IMR-90 (cell line): Measurements from ENCODE around the gene SDC1. TPM values are rescaled to one million over a fixed set of nuclear protein-coding genes. Genes with fewer than 3 reads are reported as not detected.

ENCODE experiments used
- ATAC-seq: fragments of 200-7000 bp; cut with Tn5 transposase; 2 replicates; pipeline ENCODE4 v1.9.1; 2020; ENCODE audit warnings: low read depth, mild to moderate bottlenecking, moderate library complexity
- BruUV-seq: library from RNA; stranded (reverse); fragments of 400-500 nt; replicated peaks from 2 replicates; lab custom pipeline; 2021; lab: Mats Ljungman, UMichigan
- CTCF ChIA-PET: fragments of 300-600 bp; formaldehyde crosslinking; extraction: SDS; loops from one replicate; lab custom pipeline; 2021; ENCODE audit warnings: antibody characterized with exemption; lab: Yijun Ruan, JAX
- POLR2A ChIA-PET: fragments of 300-600 bp; sonication (Branson Sonifier 250); formaldehyde crosslinking; loops from one replicate; lab custom pipeline; 2022; ENCODE audit warnings: antibody characterized with exemption; ENCODE audit not compliant: unreplicated experiment; lab: Charles Lee
- DNase-seq: peaks from one replicate; pipeline ENCODE4 v3.0.0; 2013
- H2AFZ ChIP-seq: replicated peaks from 2 replicates; pipeline ENCODE3; 2013; ENCODE audit warnings: low read length, mild to moderate bottlenecking; ENCODE audit not compliant: poor library complexity
- H2AK5ac ChIP-seq: 2 replicates; pipeline ENCODE4 v1.6.1; 2013; ENCODE audit warnings: low read depth, low read length, inconsistent platforms
- H2AK9ac ChIP-seq: replicated peaks from 2 replicates; pipeline ENCODE3; 2013; ENCODE audit warnings: mild to moderate bottlenecking, low read depth, low read length, moderate library complexity; ENCODE audit not compliant: poor library complexity
- H2BK120ac ChIP-seq: 2 replicates; pipeline ENCODE4 v1.6.1; 2013; ENCODE audit warnings: low read depth, low read length, inconsistent platforms
- H2BK15ac ChIP-seq: 3 replicates; pipeline ENCODE4 v1.6.1; 2013; ENCODE audit warnings: low read depth, low read length, inconsistent platforms
- H2BK20ac ChIP-seq: 2 replicates; pipeline ENCODE4 v1.6.1; 2013; ENCODE audit warnings: low read depth, mild to moderate bottlenecking, inconsistent platforms, low read length, moderate library complexity
- H2BK5ac ChIP-seq: 2 replicates; pipeline ENCODE4 v1.6.1; 2013; ENCODE audit warnings: mild to moderate bottlenecking, low read depth, low read length, inconsistent platforms; ENCODE audit not compliant: poor library complexity, severe bottlenecking
- H3K14ac ChIP-seq: replicated peaks from 2 replicates; pipeline ENCODE4 v1.6.1; 2013; ENCODE audit warnings: low read depth, low read length, inconsistent platforms
- H3K18ac ChIP-seq: 2 replicates; pipeline ENCODE4 v1.6.1; 2013; ENCODE audit warnings: low read depth, low read length, control low read depth
- H3K23ac ChIP-seq: 2 replicates; pipeline ENCODE4 v1.6.1; 2013; ENCODE audit warnings: low read depth, low read length, inconsistent platforms
- H3K27ac ChIP-seq: 2 replicates; pipeline ENCODE4 v1.5.1; 2013; ENCODE audit warnings: mild to moderate bottlenecking, control low read depth, low read length; ENCODE audit not compliant: insufficient read depth
- H3K27me3 ChIP-seq: 2 replicates; pipeline ENCODE4 v1.6.1; 2013; ENCODE audit warnings: low read length; ENCODE audit not compliant: control insufficient read depth, insufficient read depth
- H3K36me3 ChIP-seq: 2 replicates; pipeline ENCODE4 v1.6.1; 2013; ENCODE audit warnings: low read length, mixed read lengths; ENCODE audit not compliant: control insufficient read depth, insufficient read depth
- H3K4ac ChIP-seq: 2 replicates; pipeline ENCODE4 v1.6.1; 2013; ENCODE audit warnings: low read depth, low read length, inconsistent platforms
- H3K4me1 ChIP-seq: 2 replicates; pipeline ENCODE4 v1.6.1; 2013; ENCODE audit warnings: low read length, mixed read lengths; ENCODE audit not compliant: control insufficient read depth, insufficient read depth
- H3K4me2 ChIP-seq: 2 replicates; pipeline ENCODE4 v1.6.1; 2013; ENCODE audit warnings: low read depth, mild to moderate bottlenecking, control low read depth, low read length, moderate library complexity
- H3K4me3 ChIP-seq: 2 replicates; pipeline ENCODE4 v1.5.1; 2013; ENCODE audit warnings: low read depth, mild to moderate bottlenecking, control low read depth, low read length, moderate library complexity; ENCODE audit not compliant: insufficient read depth
- H3K56ac ChIP-seq: 2 replicates; pipeline ENCODE4 v1.6.1; 2013; ENCODE audit warnings: low read length, inconsistent platforms; ENCODE audit not compliant: insufficient read depth; ENCODE audit errors: extremely low read depth
- H3K79me1 ChIP-seq, 2 experiments: 2 replicates each; pipeline ENCODE4 v1.6.1; 2013; ENCODE audit warnings: low read length in 2 of 2, inconsistent platforms in 1 of 2, low read depth in 1 of 2
- H3K9ac ChIP-seq: 2 replicates; pipeline ENCODE4 v1.6.1; 2013; ENCODE audit warnings: low read depth, low read length, control low read depth
- H3K9me1 ChIP-seq: 2 replicates; pipeline ENCODE4 v1.6.1; 2013; ENCODE audit warnings: low read length, inconsistent platforms; ENCODE audit not compliant: insufficient read depth
- H3K9me3 ChIP-seq: 2 replicates; pipeline ENCODE4 v1.6.1; 2013; ENCODE audit warnings: low read length; ENCODE audit not compliant: control insufficient read depth, insufficient read depth
- H4K20me1 ChIP-seq: 2 replicates; pipeline ENCODE4 v1.6.1; 2013; ENCODE audit warnings: low read length, inconsistent platforms; ENCODE audit not compliant: insufficient read depth
- H4K5ac ChIP-seq: 2 replicates; pipeline ENCODE4 v1.6.1; 2013; ENCODE audit warnings: mild to moderate bottlenecking, low read depth, low read length, control low read depth
- H4K8ac ChIP-seq, 2 experiments: 2 replicates each; pipeline ENCODE4 v1.6.1; 2013; ENCODE audit warnings: low read depth in 2 of 2, low read length in 2 of 2, control low read depth in 1 of 2, inconsistent platforms in 1 of 2
- H4K91ac ChIP-seq: 2 replicates; pipeline ENCODE4 v1.6.1; 2013; ENCODE audit warnings: low read depth, low read length, inconsistent platforms; ENCODE audit not compliant: insufficient read depth
- BHLHE40 ChIP-seq: fragments of 150-350 bp; IDR thresholded peaks from 2 replicates; pipeline ENCODE4 v1.6.1; 2016; ENCODE audit warnings: mild to moderate bottlenecking, low read depth, low read length
- CEBPB ChIP-seq: IDR thresholded peaks from 2 replicates; pipeline ENCODE4 v1.6.1; 2012; ENCODE audit warnings: low read depth, low read length, improper control_type of control experiment
- FOS ChIP-seq: fragments of 150-350 bp; IDR thresholded peaks from 2 replicates; pipeline ENCODE4 v1.6.1; 2016; ENCODE audit warnings: low read depth, low read length
- MAFK ChIP-seq: IDR thresholded peaks from 2 replicates; pipeline ENCODE4 v1.6.1; 2012; ENCODE audit warnings: low read depth, low read length, improper control_type of control experiment
- MAZ ChIP-seq: IDR thresholded peaks from 2 replicates; pipeline ENCODE4 v1.6.1; 2012; ENCODE audit warnings: low read depth, mild to moderate bottlenecking, low read length, improper control_type of control experiment, moderate library complexity, borderline replicate concordance
- MXI1 ChIP-seq: IDR thresholded peaks from 2 replicates; pipeline ENCODE4 v1.6.1; 2012; ENCODE audit warnings: low read depth, mild to moderate bottlenecking, low read length, moderate library complexity, borderline replicate concordance
- NFE2L2 ChIP-seq: fragments of 150-350 bp; IDR thresholded peaks from 2 replicates; pipeline ENCODE4 v1.6.1; 2016; ENCODE audit warnings: low read depth, mild to moderate bottlenecking, low read length
- POLR2A ChIP-seq: IDR thresholded peaks from 2 replicates; pipeline ENCODE4 v1.6.1; 2012; ENCODE audit warnings: mild to moderate bottlenecking, low read depth, low read length
- RAD21 ChIP-seq: IDR thresholded peaks from 2 replicates; pipeline ENCODE4 v1.6.1; 2012; ENCODE audit warnings: low read length, improper control_type of control experiment
- RCOR1 ChIP-seq: IDR thresholded peaks from 2 replicates; pipeline ENCODE4 v1.6.1; 2012; ENCODE audit warnings: mild to moderate bottlenecking, low read length, improper control_type of control experiment; ENCODE audit not compliant: insufficient replicate concordance
- RFX5 ChIP-seq: IDR thresholded peaks from 2 replicates; pipeline ENCODE4 v1.8.0; 2012; ENCODE audit warnings: low read depth, mild to moderate bottlenecking, low read length, moderate library complexity
- SMC3 ChIP-seq: fragments of 150-350 bp; IDR thresholded peaks from 2 replicates; pipeline ENCODE4 v1.6.1; 2016; ENCODE audit warnings: low read depth, mild to moderate bottlenecking, antibody characterized with exemption, low read length, moderate library complexity
- WGBS, 2 experiments: methylation state at CpG; one replicate each; pipeline versions ENCODE4 v1.1.5 to v1.1.7; 2013; ENCODE audit warnings: missing lambda C conversion rate in 2 of 2; ENCODE audit not compliant: insufficient read length in 1 of 2; ENCODE audit errors: extremely low coverage in 2 of 2; 5-methylcytosine and 5-hydroxymethylcytosine counted together
- dilution Hi-C: fragments of 300-500 bp; cut with HindIII; formaldehyde crosslinking; loops from one replicate; pipeline ENCODE4 v1.14.3; 2018; ENCODE audit warnings: low sequenced_read_pairs; ENCODE audit not compliant: unreplicated experiment
- in situ Hi-C: fragments of 300-500 bp; cut with MboI; formaldehyde crosslinking; loops from 3 replicates; pipeline ENCODE4 v1.14.3; 2019; ENCODE audit warnings: low sequenced_read_pairs, inconsistent platforms, mixed read lengths
- intact Hi-C: fragments of 100-400 bp; cut with micrococcal nuclease; formaldehyde crosslinking; loops from 2 replicates; pipeline ENCODE4 v1.10.0; 2022
- polyA plus RNA-seq, 3 experiments: library from polyadenylated mRNA; depleted of rRNA; stranded (reverse); fragments of >200 nt; gene quantifications; 2 replicates each; pipeline ENCODE4 v1.2.3, GENCODE V29; 2012; ENCODE audit warnings: low replicate concordance in 1 of 3
- total RNA-seq: library from RNA; depleted of rRNA; stranded (reverse); fragments of >200 nt; gene quantifications from 2 replicates; pipeline ENCODE4 v1.2.3, GENCODE V29; 2012
- TF ChIP-seq, protein P1 (sequence below): fragments of 150-350 bp; IDR thresholded peaks from 2 replicates; pipeline ENCODE4 v1.6.1; 2017; ENCODE audit warnings: mild to moderate bottlenecking, antibody characterized with exemption, low read length, low read depth
- TF ChIP-seq, protein P2 (sequence below): fragments of 150-350 bp; IDR thresholded peaks from 2 replicates; pipeline ENCODE4 v1.6.1; 2016; ENCODE audit warnings: low read depth, mild to moderate bottlenecking, low read length, moderate library complexity, borderline replicate concordance
- TF ChIP-seq, protein P3 (sequence below): conservative IDR thresholded peaks from 2 replicates; pipeline ENCODE4 v1.5.1; 2012; ENCODE audit warnings: mild to moderate bottlenecking, low read depth, low read length, improper control_type of control experiment

The SDC1 gene
- total and polyA plus RNA-seq, 2 of the 4 experiments (the other 2 are of a cell fraction), result 22.0 to 28.3 TPM

DNA sequence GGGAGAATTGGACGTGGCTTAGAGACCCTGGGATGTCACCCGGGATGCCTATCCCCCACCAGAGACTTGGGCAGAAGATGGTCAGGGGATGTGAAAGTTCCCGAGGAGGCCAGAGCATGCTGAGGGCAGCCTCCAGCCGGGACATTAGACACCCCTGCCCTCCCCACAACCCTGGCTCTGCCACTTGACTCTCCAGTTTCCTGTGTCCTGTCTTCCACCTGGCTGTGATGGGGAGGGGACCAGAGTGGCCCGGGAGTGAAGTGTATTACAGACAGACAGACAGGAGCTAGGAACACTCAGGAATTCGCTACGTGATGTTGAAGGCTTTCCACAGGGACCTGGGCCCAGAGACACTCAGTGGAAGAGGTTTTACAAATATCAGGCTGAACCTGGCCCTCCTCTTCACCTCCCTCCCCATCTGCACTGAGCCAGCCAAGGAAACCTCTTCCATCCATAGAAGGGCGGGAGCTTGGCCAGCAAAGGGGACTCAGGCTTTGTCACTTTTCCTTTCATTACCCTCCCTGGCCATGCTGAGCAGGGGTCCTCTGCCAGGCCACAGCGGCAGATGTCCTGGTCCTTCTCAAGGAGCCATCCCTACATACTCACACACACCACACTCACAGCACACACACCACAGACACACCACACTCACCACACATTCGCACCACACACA is 60.7 kb downstream of the SDC1 start:
- Histone ChIP-seq H2BK5ac (peak overlapping the region; percentile 98), H3K18ac (no peak overlapping the region), H4K91ac (peak overlapping the region; percentile 60), H3K27ac (no peak overlapping the region), H3K9me1 (peaks cover 30% of the 10 kb centered on the region), H3K56ac (no peak overlapping the region), H2AFZ (peak overlapping the region; percentile 67), H3K36me3 (no peaks in the 10 kb centered on the region), H3K4ac (peak overlapping the region; percentile 74), H2AK9ac (peak overlapping the region; percentile 10), H2BK120ac (0 out of 2 replicates have a peak overlapping the region, but pooled peaks have one; percentile 75), H3K9ac (no peak overlapping the region), H4K5ac (no peak overlapping the region), H3K9me3 (no peaks in the 10 kb centered on the region), H3K4me3 (no peak overlapping the region), H3K23ac (peak overlapping the region; percentile 59; the same call in 1 of the 2 replicates), H3K4me1 (peaks cover 13% of the 10 kb centered on the region), H3K4me2 (no peak overlapping the region), H2BK20ac (0 out of 2 replicates have a peak overlapping the region, but pooled peaks have one; percentile 47), H3K14ac (peak overlapping the region; percentile 86), H3K79me1 (peaks cover 0 to 14% of the 10 kb centered on the region in 2 experiments; a peak in 2 of 4 replicates), H2AK5ac (peak overlapping the region; percentile 99), H2BK15ac (peak overlapping the region; percentile 100; the same call in 2 of the 3 replicates), H4K20me1 (no peaks in the 10 kb centered on the region), H3K27me3 (no peaks in the 10 kb centered on the region), H4K8ac (peak overlapping the region; percentile 60 to 83; a peak in 2 of 4 replicates)
- dilution Hi-C loops (no loop called here), in situ Hi-C loops (no loop called here), intact Hi-C loops (no loop called here)
- DNase-seq (no peak), ATAC-seq (no peak)
- no TSS peak for BruUV-seq
- ChIA-PET CTCF (no interaction called here), POLR2A (no interaction called here)
- 100% methylated on average over 2 of the region's 10 CpGs; no CpG with 5 or more reads in 1 of the 2 experiments for WGBS, 2 experiments
- no peak for TF ChIP-seq BHLHE40
- no peak for TF ChIP-seq CEBPB
- no peak for TF ChIP-seq FOS
- TF ChIP-seq, protein P1, sequence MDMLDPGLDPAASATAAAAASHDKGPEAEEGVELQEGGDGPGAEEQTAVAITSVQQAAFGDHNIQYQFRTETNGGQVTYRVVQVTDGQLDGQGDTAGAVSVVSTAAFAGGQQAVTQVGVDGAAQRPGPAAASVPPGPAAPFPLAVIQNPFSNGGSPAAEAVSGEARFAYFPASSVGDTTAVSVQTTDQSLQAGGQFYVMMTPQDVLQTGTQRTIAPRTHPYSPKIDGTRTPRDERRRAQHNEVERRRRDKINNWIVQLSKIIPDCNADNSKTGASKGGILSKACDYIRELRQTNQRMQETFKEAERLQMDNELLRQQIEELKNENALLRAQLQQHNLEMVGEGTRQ, result no peak
- no peak for TF ChIP-seq NFE2L2
- TF ChIP-seq SMC3, result no peak
- no peak for TF ChIP-seq POLR2A
- no peak for TF ChIP-seq MXI1
- TF ChIP-seq, protein P2, sequence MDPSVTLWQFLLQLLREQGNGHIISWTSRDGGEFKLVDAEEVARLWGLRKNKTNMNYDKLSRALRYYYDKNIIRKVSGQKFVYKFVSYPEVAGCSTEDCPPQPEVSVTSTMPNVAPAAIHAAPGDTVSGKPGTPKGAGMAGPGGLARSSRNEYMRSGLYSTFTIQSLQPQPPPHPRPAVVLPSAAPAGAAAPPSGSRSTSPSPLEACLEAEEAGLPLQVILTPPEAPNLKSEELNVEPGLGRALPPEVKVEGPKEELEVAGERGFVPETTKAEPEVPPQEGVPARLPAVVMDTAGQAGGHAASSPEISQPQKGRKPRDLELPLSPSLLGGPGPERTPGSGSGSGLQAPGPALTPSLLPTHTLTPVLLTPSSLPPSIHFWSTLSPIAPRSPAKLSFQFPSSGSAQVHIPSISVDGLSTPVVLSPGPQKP, result no peak
- no peak for TF ChIP-seq RFX5
- no peak for TF ChIP-seq MAFK
- no peak for TF ChIP-seq RCOR1
- no peak for TF ChIP-seq RAD21
- TF ChIP-seq, protein P3, sequence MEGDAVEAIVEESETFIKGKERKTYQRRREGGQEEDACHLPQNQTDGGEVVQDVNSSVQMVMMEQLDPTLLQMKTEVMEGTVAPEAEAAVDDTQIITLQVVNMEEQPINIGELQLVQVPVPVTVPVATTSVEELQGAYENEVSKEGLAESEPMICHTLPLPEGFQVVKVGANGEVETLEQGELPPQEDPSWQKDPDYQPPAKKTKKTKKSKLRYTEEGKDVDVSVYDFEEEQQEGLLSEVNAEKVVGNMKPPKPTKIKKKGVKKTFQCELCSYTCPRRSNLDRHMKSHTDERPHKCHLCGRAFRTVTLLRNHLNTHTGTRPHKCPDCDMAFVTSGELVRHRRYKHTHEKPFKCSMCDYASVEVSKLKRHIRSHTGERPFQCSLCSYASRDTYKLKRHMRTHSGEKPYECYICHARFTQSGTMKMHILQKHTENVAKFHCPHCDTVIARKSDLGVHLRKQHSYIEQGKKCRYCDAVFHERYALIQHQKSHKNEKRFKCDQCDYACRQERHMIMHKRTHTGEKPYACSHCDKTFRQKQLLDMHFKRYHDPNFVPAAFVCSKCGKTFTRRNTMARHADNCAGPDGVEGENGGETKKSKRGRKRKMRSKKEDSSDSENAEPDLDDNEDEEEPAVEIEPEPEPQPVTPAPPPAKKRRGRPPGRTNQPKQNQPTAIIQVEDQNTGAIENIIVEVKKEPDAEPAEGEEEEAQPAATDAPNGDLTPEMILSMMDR, result no peak
- TF ChIP-seq MAZ, result no peak
